AG04449 (cell line): ENCODE data around the gene UNC79.
"Not testable (repeated sequence)": the region's sequence is repeated elsewhere in the genome, so short reads cannot be mapped to it uniquely, and the experiment has no call there.

Experiments used
- CTCF ChIA-PET: fragments of 350-600 bp; formaldehyde crosslinking; extraction: SDS; loops from one replicate; lab custom pipeline; 2021; ENCODE audit warnings: antibody characterized with exemption; lab: Yijun Ruan, JAX
- POLR2A ChIA-PET: fragments of 400-600, 350-600 bp; formaldehyde crosslinking; extraction: SDS; loops from one replicate; lab custom pipeline; 2020; ENCODE audit warnings: antibody characterized with exemption, inconsistent platforms; lab: Yijun Ruan, JAX
- DNase-seq: peaks from one replicate; pipeline ENCODE4 v3.0.0-alpha.2; 2010; ENCODE audit warnings: low read depth, low spot score
- H3K4me3 ChIP-seq: 2 replicates; pipeline ENCODE4 v1.5.1; 2011; ENCODE audit warnings: low read depth, mild to moderate bottlenecking, control low read depth, low read length
- TF ChIP-seq, protein P1 (sequence below): IDR thresholded peaks from one replicate; pipeline ENCODE4 v1.5.1; 2011; ENCODE audit warnings: mild to moderate bottlenecking, moderate library complexity, low read length, control low read depth, inconsistent platforms; ENCODE audit not compliant: insufficient read depth; ENCODE audit errors: missing control alignments

The UNC79 gene

GRCh38 chr14:93481758-93482157 is 51.0 kb downstream of the UNC79 start:
- ChIA-PET POLR2A (no interaction called here), CTCF (no interaction called here)
- TF ChIP-seq, protein P1, sequence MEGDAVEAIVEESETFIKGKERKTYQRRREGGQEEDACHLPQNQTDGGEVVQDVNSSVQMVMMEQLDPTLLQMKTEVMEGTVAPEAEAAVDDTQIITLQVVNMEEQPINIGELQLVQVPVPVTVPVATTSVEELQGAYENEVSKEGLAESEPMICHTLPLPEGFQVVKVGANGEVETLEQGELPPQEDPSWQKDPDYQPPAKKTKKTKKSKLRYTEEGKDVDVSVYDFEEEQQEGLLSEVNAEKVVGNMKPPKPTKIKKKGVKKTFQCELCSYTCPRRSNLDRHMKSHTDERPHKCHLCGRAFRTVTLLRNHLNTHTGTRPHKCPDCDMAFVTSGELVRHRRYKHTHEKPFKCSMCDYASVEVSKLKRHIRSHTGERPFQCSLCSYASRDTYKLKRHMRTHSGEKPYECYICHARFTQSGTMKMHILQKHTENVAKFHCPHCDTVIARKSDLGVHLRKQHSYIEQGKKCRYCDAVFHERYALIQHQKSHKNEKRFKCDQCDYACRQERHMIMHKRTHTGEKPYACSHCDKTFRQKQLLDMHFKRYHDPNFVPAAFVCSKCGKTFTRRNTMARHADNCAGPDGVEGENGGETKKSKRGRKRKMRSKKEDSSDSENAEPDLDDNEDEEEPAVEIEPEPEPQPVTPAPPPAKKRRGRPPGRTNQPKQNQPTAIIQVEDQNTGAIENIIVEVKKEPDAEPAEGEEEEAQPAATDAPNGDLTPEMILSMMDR, result no peak
- no peak overlapping the region for H3K4me3 ChIP-seq
- DNase-seq, result no peak

- DNase-seq, result no peak
- TF ChIP-seq, protein P1, result no peak
- POLR2A ChIA-PET, result no interaction called here
- CTCF ChIA-PET, result no interaction called here
- H3K4me3 ChIP-seq, result no peak overlapping the region
Observed at GRCh38 chr14:93490001-93490400, 59.3 kb downstream of the UNC79 start.

- POLR2A ChIA-PET, result no interaction called here
- H3K4me3 ChIP-seq, result no peak overlapping the region
- CTCF ChIA-PET, result no interaction called here
- TF ChIP-seq, protein P1, result no peak
- no peak for DNase-seq
Observed at GRCh38 chr14:93493054-93493453, 62.3 kb downstream of the UNC79 start.

GRCh38 chr14:93493622-93494021 is 62.9 kb downstream of the UNC79 start:
- CTCF ChIA-PET, H3K4me3 ChIP-seq, POLR2A ChIA-PET, DNase-seq: not testable (repeated sequence)

DNA sequence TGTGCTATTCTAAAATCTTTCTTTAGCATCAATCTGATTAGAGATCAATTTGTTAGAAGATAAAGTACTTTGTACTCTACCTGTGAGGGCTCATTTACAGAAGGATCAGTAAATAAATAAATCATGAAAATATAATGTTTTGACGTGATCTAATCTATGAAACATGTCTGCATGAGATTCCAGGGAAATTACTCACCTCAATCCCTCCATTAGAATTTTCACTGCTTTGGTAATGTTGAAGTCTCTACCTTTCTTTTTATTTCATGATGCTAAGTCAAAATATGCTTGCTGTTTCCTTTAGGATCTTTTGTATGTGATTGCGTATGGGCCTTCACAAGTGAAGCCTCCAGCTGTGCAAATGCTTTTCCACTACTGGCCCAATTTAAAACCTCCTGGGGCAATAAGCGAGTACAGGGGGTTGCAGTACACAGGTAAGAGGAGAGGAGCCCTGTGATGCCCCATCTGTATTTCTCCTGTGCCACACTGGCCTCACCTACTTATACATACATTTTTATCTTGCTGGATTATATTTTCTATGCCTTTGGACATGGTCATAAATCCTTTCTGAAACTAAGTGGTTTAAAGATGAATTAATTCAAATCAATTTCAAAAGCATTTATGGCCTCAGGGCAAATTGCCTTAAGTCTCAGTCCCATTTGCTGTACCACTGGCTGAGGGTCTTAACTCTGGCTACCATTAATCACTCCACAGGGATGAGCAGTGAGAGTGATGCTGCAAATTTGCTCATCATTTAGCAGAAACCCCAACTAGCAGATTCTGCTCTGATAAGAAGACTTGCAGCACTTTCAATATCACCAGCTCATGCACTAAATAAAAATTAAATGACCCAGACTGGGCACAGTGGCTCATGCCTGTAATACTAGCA is 66.4 kb downstream of the UNC79 start:
- no peak for DNase-seq
- H3K4me3 ChIP-seq, result no peak overlapping the region
- POLR2A ChIA-PET, result no interaction called here
- TF ChIP-seq, protein P1, result no peak
- CTCF ChIA-PET, result no interaction called here

DNA sequence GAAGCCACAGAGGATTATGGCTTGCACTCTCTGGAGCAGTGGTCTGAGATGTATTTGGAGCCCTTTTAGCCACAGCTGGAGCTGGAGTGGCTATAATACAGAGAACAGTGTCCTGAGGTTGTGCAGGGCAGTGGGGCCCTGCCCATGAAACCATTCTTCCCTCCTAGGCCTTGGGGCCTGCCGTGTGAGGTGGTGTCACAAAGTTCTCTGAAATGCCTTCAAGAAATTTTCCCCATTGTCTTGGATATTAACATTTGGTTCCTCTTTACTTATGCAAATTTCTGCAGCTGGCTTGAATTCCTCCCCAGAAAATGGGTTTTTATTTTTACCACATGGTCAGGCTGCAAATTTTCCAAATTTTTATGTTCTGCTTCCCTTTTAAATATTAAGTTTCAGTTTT is 79.3 kb downstream of the UNC79 start:
- CTCF ChIA-PET, result no interaction called here
- POLR2A ChIA-PET, result no interaction called here

More for the DNA sequence above, 79.3 kb downstream of the UNC79 start:
- TF ChIP-seq, protein P1, result no peak
- H3K4me3 ChIP-seq, result no peak overlapping the region
- no peak for DNase-seq
